HepG2 (cell line): ENCODE results near the gene BMPER. TPM values are rescaled to one million over a fixed set of nuclear protein-coding genes. Genes with fewer than 3 reads are reported as not detected.

Experiments
- ATAC-seq: fragments of 200-7000 bp; cut with Tn5 transposase; 3 replicates; pipeline ENCODE4 v1.9.1; 2020; ENCODE audit warnings: mild to moderate bottlenecking, moderate library complexity
- BruUV-seq: library from RNA; stranded (reverse); fragments of 400-500 nt; replicated peaks from 2 replicates; lab custom pipeline; 2021; lab: Mats Ljungman, UMichigan
- CTCF ChIA-PET: fragments of 300-600 bp; formaldehyde crosslinking; extraction: SDS; loops from one replicate; lab custom pipeline; 2021; ENCODE audit warnings: low total read pairs, inconsistent platforms, low intra/inter-chr PET ratio; lab: Yijun Ruan, JAX
- POLR2A ChIA-PET: fragments of 350-600 bp; sonication (Branson Sonifier 250); formaldehyde crosslinking; loops from one replicate; lab custom pipeline; 2020; ENCODE audit warnings: antibody characterized with exemption, inconsistent platforms; lab: Yijun Ruan, JAX
- DNase-seq: peaks from one replicate; pipeline ENCODE4 v3.0.0-alpha.2; 2015; ENCODE audit warnings: low spot score
- FAIRE-seq: peaks from 3 replicates; lab custom pipeline; 2011; peaks lifted over from hg19 to GRCh38; lab: Jason Lieb, UNC
- H2AFZ ChIP-seq: one replicate; pipeline ENCODE4 v1.6.1; 2011; ENCODE audit warnings: low read length, inconsistent platforms
- H3K27ac ChIP-seq: fragments of 300-600 bp; 3 replicates; pipeline ENCODE4 v1.8.0; 2011; ENCODE audit warnings: mixed run types, mild to moderate bottlenecking, mixed read lengths, low read length, inconsistent platforms; ENCODE audit not compliant: insufficient read depth; ENCODE audit errors: extremely low read length
- H3K27me3 ChIP-seq, 2 experiments: fragments of 200-600 bp in 1 of 2; 2 replicates in 1 of 2; 3 replicates in 1 of 2; pipeline versions ENCODE4 v1.6.0 to v1.8.0; 2011; ENCODE audit warnings: low read length in 2 of 2, mild to moderate bottlenecking in 2 of 2, moderate library complexity in 2 of 2, inconsistent platforms in 1 of 2; ENCODE audit not compliant: insufficient read depth in 2 of 2, control insufficient read depth in 1 of 2
- H3K36me3 ChIP-seq, 2 experiments: fragments of 200-600 bp in 1 of 2; replicated peaks in 1 of 2; 2 replicates in 1 of 2; 3 replicates in 1 of 2; pipeline versions ENCODE4 v1.5.1 to v1.8.0; 2011; ENCODE audit warnings: low read length in 2 of 2, inconsistent platforms in 1 of 2; ENCODE audit not compliant: insufficient read depth in 2 of 2, control insufficient read depth in 1 of 2
- H3K4me1 ChIP-seq: 2 replicates; pipeline ENCODE4 v1.5.1; 2012; ENCODE audit warnings: low read length, inconsistent platforms; ENCODE audit not compliant: insufficient read depth
- H3K4me2 ChIP-seq: 2 replicates; pipeline ENCODE4 v1.6.0; 2011; ENCODE audit warnings: low read depth, low read length, inconsistent platforms
- H3K4me3 ChIP-seq, 3 experiments: fragments of 200-600 bp in 1 of 3; sonication (generic), shearing (Covaris generic) in 1 of 3; replicated peaks in 1 of 3; 2 replicates each; pipeline ENCODE4 v1.5.1; 2011 to 2016; ENCODE audit warnings: low read length in 3 of 3, inconsistent platforms in 2 of 3, low read depth in 2 of 3, mild to moderate bottlenecking in 2 of 3, control low read depth in 1 of 3, mixed read lengths in 1 of 3; ENCODE audit not compliant: insufficient read depth in 1 of 3
- H3K79me2 ChIP-seq: one replicate; pipeline ENCODE4 v1.6.1; 2011; ENCODE audit warnings: low read length, inconsistent platforms; ENCODE audit not compliant: insufficient read depth
- H3K9ac ChIP-seq: 2 replicates; pipeline ENCODE4 v1.6.0; 2011; ENCODE audit warnings: mild to moderate bottlenecking, low read depth, low read length, inconsistent platforms; ENCODE audit not compliant: insufficient read depth
- H3K9me3 ChIP-seq: 2 replicates; pipeline ENCODE4 v1.5.1; 2012; ENCODE audit warnings: mild to moderate bottlenecking, low read length
- H4K20me1 ChIP-seq: 2 replicates; pipeline ENCODE4 v1.6.0; 2011; ENCODE audit warnings: inconsistent platforms, mild to moderate bottlenecking, low read length, moderate library complexity; ENCODE audit not compliant: insufficient read depth
- ASH2L ChIP-seq: fragments of 300-600, 200-600 bp; sonication (generic); IDR thresholded peaks from 2 replicates; pipeline ENCODE4 v1.7.0; 2017; ENCODE audit warnings: low read depth, mild to moderate bottlenecking, moderate library complexity, mixed read lengths, low read length; ENCODE audit not compliant: insufficient read length
- ETV5 ChIP-seq: IDR thresholded peaks from 2 replicates; pipeline ENCODE4 v1.6.1; 2018; ENCODE audit warnings: missing biosample characterization, missing genetic modification reagents, inconsistent platforms, borderline replicate concordance
- FOXM1 ChIP-seq: sonication (generic); formaldehyde crosslinking; IDR thresholded peaks from 2 replicates; pipeline ENCODE4 v1.5.0; 2020; ENCODE audit warnings: missing genetic modification reagents
- HCFC1 ChIP-seq: fragments of 150-350 bp; IDR thresholded peaks from 2 replicates; pipeline ENCODE4 v1.6.1; 2014; ENCODE audit warnings: low read depth, low read length
- HNRNPH1 ChIP-seq: fragments of 200-400 bp; formaldehyde crosslinking; optimal IDR thresholded peaks from 2 replicates; pipeline ENCODE3; 2017; ENCODE audit warnings: mild to moderate bottlenecking, low read depth, low read length
- HNRNPL ChIP-seq: fragments of 200-400 bp; formaldehyde crosslinking; IDR thresholded peaks from 2 replicates; pipeline ENCODE4 v1.6.1; 2017; ENCODE audit warnings: mild to moderate bottlenecking, low read depth, low read length
- HOXD1 ChIP-seq: sonication (generic); formaldehyde crosslinking; IDR thresholded peaks from 2 replicates; pipeline ENCODE4 v1.5.0; 2020; ENCODE audit warnings: missing genetic modification reagents
- IKZF1 ChIP-seq: fragments of 450-650 bp; IDR thresholded peaks from 2 replicates; pipeline ENCODE4 v1.7.1; 2016
- KLF15 ChIP-seq: sonication (generic); formaldehyde crosslinking; IDR thresholded peaks from 2 replicates; pipeline ENCODE4 v1.8.1; 2023; ENCODE audit warnings: borderline replicate concordance, mild to moderate bottlenecking, inconsistent platforms, missing genetic modification reagents, mixed read lengths
- MTF1 ChIP-seq: sonication (generic); formaldehyde crosslinking; IDR thresholded peaks from 2 replicates; pipeline ENCODE4 v1.5.0; 2020; ENCODE audit warnings: missing genetic modification reagents
- NCOA2 ChIP-seq: sonication (generic); formaldehyde crosslinking; IDR thresholded peaks from 2 replicates; pipeline ENCODE4 v1.8.0; 2022; ENCODE audit warnings: inconsistent platforms
- POGK ChIP-seq: sonication (generic); formaldehyde crosslinking; conservative IDR thresholded peaks from 2 replicates; pipeline ENCODE4 v1.8.0; 2022; ENCODE audit warnings: mild to moderate bottlenecking, moderate library complexity, missing genetic modification reagents
- THAP8 ChIP-seq: sonication (generic); formaldehyde crosslinking; IDR thresholded peaks from 2 replicates; pipeline ENCODE4 v1.5.1; 2020; ENCODE audit warnings: missing genetic modification reagents, mild to moderate bottlenecking, borderline replicate concordance
- ZBTB46 ChIP-seq: sonication (generic); formaldehyde crosslinking; IDR thresholded peaks from 2 replicates; pipeline ENCODE4 v1.4.0; 2020; ENCODE audit warnings: mild to moderate bottlenecking, missing genetic modification reagents, borderline replicate concordance
- ZFP41 ChIP-seq: sonication (generic); formaldehyde crosslinking; IDR thresholded peaks from 2 replicates; pipeline ENCODE4 v1.4.0; 2020; ENCODE audit warnings: mild to moderate bottlenecking, missing genetic modification reagents, borderline replicate concordance
- ZNF143 ChIP-seq: sonication (generic); formaldehyde crosslinking; IDR thresholded peaks from 2 replicates; pipeline ENCODE4 v1.4.0; 2020; ENCODE audit warnings: missing genetic modification reagents
- ZNF792 ChIP-seq: IDR thresholded peaks from 2 replicates; pipeline ENCODE4 v1.6.1; 2016
- ZNF800 ChIP-seq: sonication (generic); formaldehyde crosslinking; IDR thresholded peaks from 2 replicates; pipeline ENCODE4 v1.4.0; 2020; ENCODE audit warnings: missing genetic modification reagents
- WGBS: methylation state at CpG from one replicate; pipeline ENCODE4 v1.1.6; 2017; ENCODE audit warnings: low lambda C conversion rate; 5-methylcytosine and 5-hydroxymethylcytosine counted together
- in situ Hi-C: cut with HindIII; loops from 2 replicates; pipeline ENCODE4 v1.10.0; 2017; ENCODE audit warnings: low pct_unique_long_range_greater_than_20kb; ENCODE audit not compliant: extremely low pct_ligation_motif_present
- intact Hi-C: fragments of 100-400 bp; cut with micrococcal nuclease; formaldehyde crosslinking; loops from one replicate; pipeline ENCODE4 v1.10.0; 2022; ENCODE audit not compliant: unreplicated experiment
- polyA plus RNA-seq, 8 experiments: library from polyadenylated mRNA; depleted of rRNA in 3 of 8; stranded (reverse) in 7 of 8; unstranded in 1 of 8; fragments of >200 nt; fragmentation: Illumina TruSeq in 4 of 8; extraction: Trizol in 4 of 8; gene quantifications; 2 replicates each; pipeline versions ENCODE4 v1.2.1 to v1.2.3, GENCODE V29; 2011 to 2016; ENCODE audit warnings: low read depth in 4 of 8, missing spikeins in 1 of 8, mixed read lengths in 1 of 8; ENCODE audit not compliant: insufficient read depth in 1 of 8
- total RNA-seq, 5 experiments: library from RNA; depleted of rRNA; stranded (reverse); fragments of >200 nt; fragmentation: Illumina TruSeq; extraction: Trizol; gene quantifications; 2 replicates each; pipeline ENCODE4 v1.2.3, GENCODE V29; 2016; ENCODE audit warnings: low read depth in 1 of 5

The BMPER gene
- total and polyA plus RNA-seq, 2 of the 13 experiments (the other 11 are each of a cell fraction or from before 2014, with no cell fraction given): not detected

GRCh38 chr7:33981671-33982424 is 76.5 kb downstream of the BMPER start:
- WGBS: 0% methylated on average over 5 of the region's 5 CpGs
- no peaks in the 10 kb centered on the region for H4K20me1 ChIP-seq
- H3K27ac ChIP-seq: no peak overlapping the region
- in situ Hi-C loops (no loop called here), intact Hi-C loops (no loop called here)
- TF ChIP-seq ASH2L (no peak), HOXD1 (no peak), MTF1 (CRISPR knock-in tag) (no peak), ETV5 (CRISPR knock-in tag) (no peak), THAP8 (CRISPR knock-in tag) (no peak), ZFP41 (CRISPR knock-in tag) (no peak), ZNF143 (CRISPR knock-in tag) (no peak), ZNF800 (no peak), HNRNPL (no peak), FOXM1 (CRISPR knock-in tag) (no peak), KLF15 (CRISPR knock-in tag) (no peak), POGK (CRISPR knock-in tag) (no peak), HNRNPH1 (no peak), ZNF792 (CRISPR knock-in tag) (no peak), NCOA2 (CRISPR knock-in tag) (no peak), ZBTB46 (no peak), IKZF1 (no peak), HCFC1 (no peak)
- no peak overlapping the region for H3K9ac ChIP-seq
- H2AFZ ChIP-seq: no peak overlapping the region
- H3K4me2 ChIP-seq: no peak overlapping the region
- no peaks in the 10 kb centered on the region for H3K36me3 ChIP-seq
- no peak overlapping the region for H3K4me3 ChIP-seq
- CTCF ChIA-PET: no interaction called here
- H3K4me1 ChIP-seq: no peaks in the 10 kb centered on the region
- FAIRE-seq: no peak
- no peaks in the 10 kb centered on the region for H3K27me3 ChIP-seq
- POLR2A ChIA-PET: no interaction called here
- no peak for DNase-seq
- H3K79me2 ChIP-seq: no peaks in the 10 kb centered on the region
- BruUV-seq: no TSS peak
- H3K9me3 ChIP-seq: no peaks in the 10 kb centered on the region
- ATAC-seq: no peak
